ENCODE results near the gene ADAP1.

DNA sequence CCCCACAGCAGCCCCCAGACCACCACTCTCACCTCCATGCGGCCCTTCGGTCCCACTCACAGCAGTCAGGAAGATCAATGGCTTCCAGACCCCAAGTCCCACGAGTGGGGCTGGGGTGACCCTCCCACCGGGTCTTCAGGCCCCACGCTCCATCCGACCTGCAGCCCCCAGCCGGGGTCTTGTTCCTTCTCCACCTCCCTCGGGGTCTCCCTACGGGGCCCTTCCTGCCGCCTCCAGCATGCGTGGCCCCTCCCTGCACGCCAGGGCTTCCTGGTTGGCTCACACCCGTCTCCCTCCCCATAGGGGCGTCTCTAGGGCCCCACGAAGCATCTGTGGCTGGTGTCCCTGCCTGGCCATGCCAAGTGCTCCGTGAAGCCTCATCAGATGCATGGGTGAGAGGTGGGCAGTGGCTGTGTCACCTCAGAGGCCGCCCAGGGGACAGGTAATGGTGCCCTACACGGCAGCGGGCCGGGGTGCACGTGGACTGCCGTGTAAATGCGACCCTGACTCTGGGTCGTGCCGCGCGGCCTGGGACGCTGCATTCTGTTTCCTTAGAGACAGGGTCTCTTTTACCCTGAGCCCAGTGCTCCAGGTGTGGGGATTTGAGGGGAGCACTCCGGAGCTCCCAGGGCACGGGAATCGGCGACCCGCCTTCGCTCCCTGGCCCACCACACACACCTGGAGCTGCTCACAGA, 19.9 kb downstream of the ADAP1 start:
- TF ChIP-seq, protein P1, sequence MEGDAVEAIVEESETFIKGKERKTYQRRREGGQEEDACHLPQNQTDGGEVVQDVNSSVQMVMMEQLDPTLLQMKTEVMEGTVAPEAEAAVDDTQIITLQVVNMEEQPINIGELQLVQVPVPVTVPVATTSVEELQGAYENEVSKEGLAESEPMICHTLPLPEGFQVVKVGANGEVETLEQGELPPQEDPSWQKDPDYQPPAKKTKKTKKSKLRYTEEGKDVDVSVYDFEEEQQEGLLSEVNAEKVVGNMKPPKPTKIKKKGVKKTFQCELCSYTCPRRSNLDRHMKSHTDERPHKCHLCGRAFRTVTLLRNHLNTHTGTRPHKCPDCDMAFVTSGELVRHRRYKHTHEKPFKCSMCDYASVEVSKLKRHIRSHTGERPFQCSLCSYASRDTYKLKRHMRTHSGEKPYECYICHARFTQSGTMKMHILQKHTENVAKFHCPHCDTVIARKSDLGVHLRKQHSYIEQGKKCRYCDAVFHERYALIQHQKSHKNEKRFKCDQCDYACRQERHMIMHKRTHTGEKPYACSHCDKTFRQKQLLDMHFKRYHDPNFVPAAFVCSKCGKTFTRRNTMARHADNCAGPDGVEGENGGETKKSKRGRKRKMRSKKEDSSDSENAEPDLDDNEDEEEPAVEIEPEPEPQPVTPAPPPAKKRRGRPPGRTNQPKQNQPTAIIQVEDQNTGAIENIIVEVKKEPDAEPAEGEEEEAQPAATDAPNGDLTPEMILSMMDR (conservative IDR thresholded peaks at IDR 0.05; ENCODE audit: low read length), result no peak
- TF ChIP-seq EZH2phosphoT487 (IDR thresholded peaks at IDR 0.05; ENCODE audit: borderline replicate concordance), result no peak

Data from Loucy (cell line).